CD4-positive, alpha-beta T cell (primary cell): ENCODE results near the gene CCDC28B. TPM values are rescaled to one million over a fixed set of nuclear protein-coding genes. Genes with fewer than 3 reads are reported as not detected.

Source experiments
- ATAC-seq: fragments of 200-7000 bp; cut with Tn5 transposase; one replicate; pipeline ENCODE4 v1.10.0; 2022; ENCODE audit warnings: mild to moderate bottlenecking; ENCODE audit not compliant: poor library complexity
- CTCF ChIA-PET: fragments of 350-600 bp; sonication (Branson Sonifier 250); formaldehyde crosslinking; loops from one replicate; lab custom pipeline; 2021; ENCODE audit warnings: antibody characterized with exemption, inconsistent platforms; lab: Charles Lee
- POLR2A ChIA-PET: fragments of 350-600 bp; sonication (Branson Sonifier 250); formaldehyde crosslinking; loops from one replicate; lab custom pipeline; 2021; ENCODE audit warnings: antibody characterized with exemption, inconsistent platforms; lab: Charles Lee
- DNase-seq, 14 experiments: peaks; one replicate each; pipeline ENCODE4 v3.0.0-alpha.2; 2013 to 2020; ENCODE audit warnings: mixed read lengths in 2 of 14
- H3K27ac ChIP-seq, 2 donors: one replicate each; pipeline versions ENCODE4 v1.5.1 to v1.7.0; 2013; ENCODE audit warnings: low read length in 2 of 2, low read depth in 1 of 2, mild to moderate bottlenecking in 1 of 2
- H3K27me3 ChIP-seq, 2 experiments: 1 replicate in 1 of 2; 2 replicates in 1 of 2; pipeline versions ENCODE4 v1.6.1 to v1.7.0; 2013; ENCODE audit warnings: low read length in 2 of 2, control low read depth in 1 of 2, mild to moderate bottlenecking in 1 of 2, moderate library complexity in 1 of 2; ENCODE audit not compliant: insufficient read depth in 2 of 2, control insufficient read depth in 1 of 2
- H3K36me3 ChIP-seq: one replicate; pipeline ENCODE4 v1.6.1; 2013; ENCODE audit warnings: low read length, control low read depth; ENCODE audit not compliant: insufficient read depth
- H3K4me1 ChIP-seq: one replicate; pipeline ENCODE4 v1.6.1; 2013; ENCODE audit warnings: low read length, control low read depth; ENCODE audit not compliant: insufficient read depth
- H3K4me3 ChIP-seq: one replicate; pipeline ENCODE4 v1.5.1; 2013; ENCODE audit warnings: mild to moderate bottlenecking, low read length, moderate library complexity
- H3K9me3 ChIP-seq, 2 experiments: 1 replicate in 1 of 2; 2 replicates in 1 of 2; pipeline versions ENCODE4 v1.6.1 to v1.7.0; 2013; ENCODE audit warnings: low read length in 2 of 2, mild to moderate bottlenecking in 2 of 2, control low read depth in 1 of 2, moderate library complexity in 1 of 2; ENCODE audit not compliant: control insufficient read depth in 1 of 2, insufficient read depth in 1 of 2
- H3K27ac Mint-ChIP-seq: one replicate; pipeline ENCODE4 v1.8.0; 2020; ENCODE audit warnings: mixed read lengths
- H3K27me3 Mint-ChIP-seq: one replicate; pipeline ENCODE4 v1.8.0; 2021; ENCODE audit warnings: mixed read lengths
- H3K36me3 Mint-ChIP-seq: one replicate; pipeline ENCODE4 v1.8.0; 2021; ENCODE audit warnings: low read depth, mixed read lengths
- H3K4me1 Mint-ChIP-seq: one replicate; pipeline ENCODE4 v1.8.0; 2021; ENCODE audit warnings: low read depth, mixed read lengths
- H3K4me3 Mint-ChIP-seq: one replicate; pipeline ENCODE4 v1.8.0; 2020; ENCODE audit warnings: mild to moderate bottlenecking, mixed read lengths
- H3K9me3 Mint-ChIP-seq: one replicate; pipeline ENCODE4 v1.8.0; 2020; ENCODE audit warnings: mixed read lengths
- intact Hi-C, 2 experiments: fragments of 100-400 bp; cut with DNase I in 1 of 2; cut with micrococcal nuclease in 1 of 2; formaldehyde crosslinking; loops; one replicate each; pipeline versions ENCODE4 v1.15.1 to v1.9.0; 2023 to 2025; cut with DNase I, micrococcal nuclease
- total RNA-seq, 174 experiments: library from RNA in 2 of 174; stranded (reverse) in 2 of 174; gene quantifications; one replicate each; pipeline ENCODE4 v1.2.3 and lab custom pipeline; 2021 to 2026
- TF ChIP-seq, protein P1 (sequence below): fragments of 200-600 bp; IDR thresholded peaks from one replicate; pipeline ENCODE4 v1.8.0; 2022; ENCODE audit warnings: antibody characterized with exemption, mild to moderate bottlenecking

The CCDC28B gene
- total RNA-seq, 2 experiments from 2014 or later = 4.0 to 5.7 TPM

DNA sequence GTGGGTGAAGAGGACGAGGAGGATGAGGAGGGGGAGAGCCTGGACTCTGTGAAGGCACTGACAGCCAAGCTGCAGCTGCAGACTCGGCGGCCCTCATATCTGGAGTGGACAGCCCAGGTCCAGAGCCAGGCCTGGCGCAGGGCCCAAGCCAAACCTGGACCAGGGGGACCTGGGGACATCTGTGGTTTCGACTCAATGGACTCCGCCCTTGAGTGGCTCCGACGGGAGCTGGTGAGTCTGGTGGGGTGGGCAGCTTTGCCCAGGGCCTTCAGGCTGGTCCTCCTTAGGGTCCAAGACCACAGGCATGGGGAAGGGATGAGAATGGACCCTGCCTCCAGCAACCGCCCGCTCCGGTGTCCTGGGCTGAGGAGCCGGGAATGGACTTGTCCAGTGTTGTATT is 47.1 kb downstream of the CCDC28B start:
- H3K4me3 Mint-ChIP-seq = no peak overlapping the region
- POLR2A ChIA-PET = interaction anchor here (1.2 to 21.2 kb wide), 12 partner anchors 7 to 147 kb away, joined by 3 to 543 read pairs (median 30); partner anchors contain the start of genes BSDC1, CCDC28B, HDAC1 and MARCKSL1

GRCh38 chr1:32247983-32248889 is 47.8 kb downstream of the CCDC28B start:
- no peaks in the 10 kb centered on the region for H3K27me3 Mint-ChIP-seq
- POLR2A ChIA-PET = interaction anchor here (0.8 to 21.2 kb wide), 17 partner anchors 8 to 146 kb away, joined by 3 to 543 read pairs (median 11); partner anchors contain the start of genes BSDC1, CCDC28B, HDAC1 and IQCC
- Histone ChIP-seq H3K9me3 (no peaks in the 10 kb centered on the region), H3K4me3 (peak overlapping the region; percentile 41), H3K4me1 (peaks cover 65% of the 10 kb centered on the region), H3K27me3 (no peaks in the 10 kb centered on the region), H3K36me3 (no peaks in the 10 kb centered on the region), H3K27ac (peak overlapping the region; percentile 87 to 94)
- peaks cover 24% of the 10 kb centered on the region for H3K36me3 Mint-ChIP-seq
- intact Hi-C loops = no loop called here
- TF ChIP-seq, protein P1, sequence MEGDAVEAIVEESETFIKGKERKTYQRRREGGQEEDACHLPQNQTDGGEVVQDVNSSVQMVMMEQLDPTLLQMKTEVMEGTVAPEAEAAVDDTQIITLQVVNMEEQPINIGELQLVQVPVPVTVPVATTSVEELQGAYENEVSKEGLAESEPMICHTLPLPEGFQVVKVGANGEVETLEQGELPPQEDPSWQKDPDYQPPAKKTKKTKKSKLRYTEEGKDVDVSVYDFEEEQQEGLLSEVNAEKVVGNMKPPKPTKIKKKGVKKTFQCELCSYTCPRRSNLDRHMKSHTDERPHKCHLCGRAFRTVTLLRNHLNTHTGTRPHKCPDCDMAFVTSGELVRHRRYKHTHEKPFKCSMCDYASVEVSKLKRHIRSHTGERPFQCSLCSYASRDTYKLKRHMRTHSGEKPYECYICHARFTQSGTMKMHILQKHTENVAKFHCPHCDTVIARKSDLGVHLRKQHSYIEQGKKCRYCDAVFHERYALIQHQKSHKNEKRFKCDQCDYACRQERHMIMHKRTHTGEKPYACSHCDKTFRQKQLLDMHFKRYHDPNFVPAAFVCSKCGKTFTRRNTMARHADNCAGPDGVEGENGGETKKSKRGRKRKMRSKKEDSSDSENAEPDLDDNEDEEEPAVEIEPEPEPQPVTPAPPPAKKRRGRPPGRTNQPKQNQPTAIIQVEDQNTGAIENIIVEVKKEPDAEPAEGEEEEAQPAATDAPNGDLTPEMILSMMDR = peak; percentile 92
- H3K27ac Mint-ChIP-seq = peak overlapping the region; percentile 99
- CTCF ChIA-PET = interaction anchor here (0.6 to 4.5 kb wide), 32 partner anchors 8 to 175 kb away, joined by 3 to 48 read pairs (median 4); partner anchors contain the start of genes HDAC1, IQCC, KPNA6 and MARCKSL1
- ATAC-seq = no peak
- peaks cover 58% of the 10 kb centered on the region for H3K4me1 Mint-ChIP-seq
- H3K4me3 Mint-ChIP-seq = peak overlapping the region; percentile 86
- H3K9me3 Mint-ChIP-seq = no peaks in the 10 kb centered on the region
- peak; percentile 56 to 86 (median 66) for DNase-seq

More for the DNA sequence above, 47.1 kb downstream of the CCDC28B start:
- Histone ChIP-seq H3K27me3 (no peaks in the 10 kb centered on the region), H3K4me3 (no peak overlapping the region), H3K4me1 (peaks cover 66% of the 10 kb centered on the region), H3K9me3 (no peaks in the 10 kb centered on the region), H3K36me3 (no peaks in the 10 kb centered on the region), H3K27ac (peak overlapping the region; percentile 87 to 94)
- intact Hi-C loops = no loop called here
- ATAC-seq = no peak
- peak overlapping the region; percentile 99 for H3K27ac Mint-ChIP-seq
- CTCF ChIA-PET = interaction anchor here (0.8 to 4.5 kb wide), 17 partner anchors 8 to 90 kb away, joined by 3 to 48 read pairs (median 5); partner anchors contain the start of genes HDAC1 and IQCC
- TF ChIP-seq, protein P1 = no peak
- no peak for DNase-seq
- no peaks in the 10 kb centered on the region for H3K9me3 Mint-ChIP-seq
- H3K27me3 Mint-ChIP-seq = no peaks in the 10 kb centered on the region
- H3K36me3 Mint-ChIP-seq = peaks cover 17% of the 10 kb centered on the region
- H3K4me1 Mint-ChIP-seq = peaks cover 57% of the 10 kb centered on the region

DNA sequence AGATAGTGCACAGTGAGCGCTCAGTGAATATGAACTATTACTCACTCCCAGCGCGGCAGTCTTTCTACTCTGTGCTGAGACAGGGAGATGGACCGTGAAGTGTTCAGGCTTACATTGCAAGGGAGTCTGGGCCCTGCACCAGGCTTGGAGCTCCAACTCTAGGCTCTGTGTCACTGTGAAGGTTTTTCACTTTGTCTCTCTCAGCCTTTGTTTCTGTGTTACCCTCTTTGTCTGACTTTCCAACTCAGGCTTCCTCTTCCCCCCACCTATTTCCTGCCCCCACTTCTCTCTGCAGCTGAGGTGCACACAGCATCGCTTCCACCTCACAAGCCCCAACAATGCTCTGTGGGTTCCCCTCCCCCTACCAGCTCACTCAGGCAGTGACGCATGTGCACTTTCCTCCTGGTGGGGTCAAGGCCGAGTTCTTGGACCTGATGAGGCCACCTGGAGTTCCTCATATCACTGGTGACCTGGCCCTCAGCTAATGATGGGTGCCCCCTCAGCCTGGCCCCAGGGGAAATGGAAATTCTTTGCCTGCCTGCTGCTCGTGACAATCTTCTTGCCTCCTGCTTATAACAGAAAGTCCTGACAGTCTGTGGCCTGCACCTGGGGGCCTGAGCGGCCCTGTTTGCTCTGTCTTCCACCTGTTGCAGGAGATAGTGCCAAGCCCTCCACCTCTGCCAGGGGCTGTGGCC is 49.6 kb downstream of the CCDC28B start:
- Histone ChIP-seq H3K4me1 (peaks cover 82% of the 10 kb centered on the region), H3K27ac (peak overlapping the region; percentile 79 to 94), H3K36me3 (no peaks in the 10 kb centered on the region), H3K4me3 (peak overlapping the region; percentile 71), H3K9me3 (no peaks in the 10 kb centered on the region), H3K27me3 (no peaks in the 10 kb centered on the region)
- Mint-ChIP-seq H3K4me1 (peaks cover 71% of the 10 kb centered on the region), H3K27me3 (no peaks in the 10 kb centered on the region), H3K4me3 (peak overlapping the region; percentile 98), H3K27ac (peak overlapping the region; percentile 99), H3K36me3 (peaks cover 35% of the 10 kb centered on the region), H3K9me3 (no peaks in the 10 kb centered on the region)
- intact Hi-C loops = loop anchor here (1.0 to 5.0 kb wide), 8 partner anchors 10 to 122 kb away; partner anchors contain the start of genes CCDC28B (in 1 of the 2), EIF3I (in 1 of the 2) and TMEM234 (in 1 of the 2)
- ATAC-seq (peak; percentile 77), DNase-seq (peak; percentile 65 to 95 (median 79))
- TF ChIP-seq, protein P1 = no peak
- ChIA-PET POLR2A (interaction anchor here (0.8 to 21.2 kb wide), 24 partner anchors 10 to 605 kb away, joined by 3 to 543 read pairs (median 12); partner anchors contain the start of genes BSDC1, CCDC28B, EIF3I and HDAC1), CTCF (interaction anchor here (0.6 to 4.5 kb wide), 7 partner anchors 10 to 86 kb away, joined by 3 to 48 read pairs (median 4); partner anchors contain the start of gene MARCKSL1)
